Measurements from ENCODE around the gene LRMDA.

The LRMDA gene

DNA sequence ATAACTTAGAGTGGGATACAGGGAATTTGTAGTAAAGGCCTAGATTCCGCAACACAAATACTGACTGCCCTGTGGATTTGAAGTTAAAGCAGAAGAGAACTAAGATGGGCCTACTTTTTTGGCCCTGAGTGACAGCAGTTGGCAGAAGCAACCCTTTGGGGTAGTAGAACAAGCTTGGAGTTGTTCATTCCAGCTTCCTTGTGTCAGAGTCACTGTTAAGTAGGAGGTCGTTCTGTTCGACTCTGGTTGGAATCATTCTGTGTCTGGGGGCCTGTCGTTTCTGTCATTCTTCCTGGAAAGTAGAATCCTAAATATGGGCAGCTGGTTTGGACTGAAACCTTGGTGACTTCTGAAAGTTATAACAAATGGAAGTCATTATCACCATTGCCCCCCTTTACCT is 865.9 kb downstream of the LRMDA start:
- Histone ChIP-seq H2AFZ (ENCODE audit: low read depth, low read length) (no peak overlapping the region), H3K9ac (ENCODE audit: low read length) (no peak overlapping the region), H3K4me1 (ENCODE audit: low read length) (no peaks in the 10 kb centered on the region), H3K4me2 (ENCODE audit: low read length) (no peak overlapping the region), H3K4me3 (ENCODE audit: low read length) (no peak overlapping the region), H4K20me1 (ENCODE audit: insufficient read depth, low read length) (no peaks in the 10 kb centered on the region), H3K27me3 (ENCODE audit: low read depth, low read length) (no peaks in the 10 kb centered on the region), H3K27ac (ENCODE audit: low read length) (no peak overlapping the region), H3K79me2 (ENCODE audit: low read length) (no peaks in the 10 kb centered on the region), H3K36me3 (replicated peaks; ENCODE audit: low read depth, low read length) (no peaks in the 10 kb centered on the region), H3K9me3 (ENCODE audit: insufficient read depth, low read length) (no peaks in the 10 kb centered on the region)
- no peak for TF ChIP-seq EZH2phosphoT487 (IDR thresholded peaks at IDR 0.05; ENCODE audit: low read depth)
- TF ChIP-seq, protein P1, sequence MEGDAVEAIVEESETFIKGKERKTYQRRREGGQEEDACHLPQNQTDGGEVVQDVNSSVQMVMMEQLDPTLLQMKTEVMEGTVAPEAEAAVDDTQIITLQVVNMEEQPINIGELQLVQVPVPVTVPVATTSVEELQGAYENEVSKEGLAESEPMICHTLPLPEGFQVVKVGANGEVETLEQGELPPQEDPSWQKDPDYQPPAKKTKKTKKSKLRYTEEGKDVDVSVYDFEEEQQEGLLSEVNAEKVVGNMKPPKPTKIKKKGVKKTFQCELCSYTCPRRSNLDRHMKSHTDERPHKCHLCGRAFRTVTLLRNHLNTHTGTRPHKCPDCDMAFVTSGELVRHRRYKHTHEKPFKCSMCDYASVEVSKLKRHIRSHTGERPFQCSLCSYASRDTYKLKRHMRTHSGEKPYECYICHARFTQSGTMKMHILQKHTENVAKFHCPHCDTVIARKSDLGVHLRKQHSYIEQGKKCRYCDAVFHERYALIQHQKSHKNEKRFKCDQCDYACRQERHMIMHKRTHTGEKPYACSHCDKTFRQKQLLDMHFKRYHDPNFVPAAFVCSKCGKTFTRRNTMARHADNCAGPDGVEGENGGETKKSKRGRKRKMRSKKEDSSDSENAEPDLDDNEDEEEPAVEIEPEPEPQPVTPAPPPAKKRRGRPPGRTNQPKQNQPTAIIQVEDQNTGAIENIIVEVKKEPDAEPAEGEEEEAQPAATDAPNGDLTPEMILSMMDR (IDR thresholded peaks at IDR 0.05; ENCODE audit: low read depth, low read length): no peak

DNA sequence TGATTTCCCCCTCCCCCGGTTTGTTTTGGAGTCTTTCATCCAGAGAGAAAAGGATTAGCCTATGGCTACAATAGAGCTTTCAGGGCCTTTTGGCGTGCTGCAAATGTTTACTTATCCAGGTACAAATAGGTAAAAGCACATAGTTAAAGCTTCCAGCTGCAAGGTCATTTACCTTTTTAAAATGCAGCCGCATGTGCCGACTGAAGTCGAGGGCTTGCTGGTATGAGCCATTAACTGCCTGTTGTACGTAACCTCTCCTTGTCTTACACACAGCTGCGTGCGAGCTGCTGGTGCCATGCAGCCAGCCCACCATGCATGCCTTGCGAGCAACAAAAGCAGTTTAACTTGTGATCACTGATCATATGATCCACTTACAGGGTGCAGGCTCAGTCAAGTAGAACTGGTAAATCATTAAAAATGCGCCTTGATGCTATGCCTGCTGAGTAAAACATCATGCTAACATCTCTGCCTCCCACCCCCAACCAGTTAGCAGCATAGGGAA is 866.4 kb downstream of the LRMDA start:
- Histone ChIP-seq H3K27ac (ENCODE audit: low read length) (no peak overlapping the region), H3K79me2 (ENCODE audit: low read length) (no peaks in the 10 kb centered on the region), H3K4me2 (ENCODE audit: low read length) (no peak overlapping the region), H3K4me3 (ENCODE audit: low read length) (no peak overlapping the region), H4K20me1 (ENCODE audit: insufficient read depth, low read length) (no peaks in the 10 kb centered on the region), H3K9me3 (ENCODE audit: insufficient read depth, low read length) (no peaks in the 10 kb centered on the region), H3K9ac (ENCODE audit: low read length) (no peak overlapping the region), H3K36me3 (replicated peaks; ENCODE audit: low read depth, low read length) (no peaks in the 10 kb centered on the region), H2AFZ (ENCODE audit: low read depth, low read length) (no peak overlapping the region), H3K4me1 (ENCODE audit: low read length) (no peaks in the 10 kb centered on the region), H3K27me3 (ENCODE audit: low read depth, low read length) (no peaks in the 10 kb centered on the region; the same call in 1 of the 2 replicates)
- TF ChIP-seq, protein P1 (IDR thresholded peaks at IDR 0.05; ENCODE audit: low read depth, low read length): no peak
- no peak for TF ChIP-seq EZH2phosphoT487 (IDR thresholded peaks at IDR 0.05; ENCODE audit: low read depth)

DNA sequence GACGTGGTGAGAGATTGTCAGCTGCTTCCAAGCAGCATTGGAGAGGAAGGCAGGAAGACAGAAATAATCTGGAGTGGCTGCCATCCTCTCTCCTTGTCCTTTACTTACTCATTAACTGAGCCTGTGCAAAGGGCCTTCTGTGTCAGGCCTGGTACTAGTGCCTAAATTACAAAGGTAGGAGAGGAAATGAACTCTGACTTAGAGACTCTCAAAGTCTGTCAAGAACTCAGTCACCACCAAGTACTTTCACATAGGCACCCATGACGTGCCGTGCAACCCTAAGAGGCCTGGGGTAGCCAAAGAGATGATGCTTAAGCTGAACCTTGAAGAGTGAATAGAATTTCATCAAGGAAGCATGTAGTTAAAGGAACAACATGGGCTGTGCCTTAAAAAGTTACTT is 866.9 kb downstream of the LRMDA start:
- Histone ChIP-seq H3K36me3 (replicated peaks; ENCODE audit: low read depth, low read length) (no peaks in the 10 kb centered on the region), H3K27ac (ENCODE audit: low read length) (no peak overlapping the region), H3K4me3 (ENCODE audit: low read length) (no peak overlapping the region), H3K9ac (ENCODE audit: low read length) (no peak overlapping the region), H3K9me3 (ENCODE audit: insufficient read depth, low read length) (no peaks in the 10 kb centered on the region), H3K4me1 (ENCODE audit: low read length) (no peaks in the 10 kb centered on the region), H2AFZ (ENCODE audit: low read depth, low read length) (no peak overlapping the region), H3K4me2 (ENCODE audit: low read length) (no peak overlapping the region), H3K79me2 (ENCODE audit: low read length) (no peaks in the 10 kb centered on the region), H3K27me3 (ENCODE audit: low read depth, low read length) (no peaks in the 10 kb centered on the region; the same call in 1 of the 2 replicates), H4K20me1 (ENCODE audit: insufficient read depth, low read length) (no peaks in the 10 kb centered on the region)
- no peak for TF ChIP-seq EZH2phosphoT487 (IDR thresholded peaks at IDR 0.05; ENCODE audit: low read depth)
- TF ChIP-seq, protein P1 (IDR thresholded peaks at IDR 0.05; ENCODE audit: low read depth, low read length): no peak

DNA sequence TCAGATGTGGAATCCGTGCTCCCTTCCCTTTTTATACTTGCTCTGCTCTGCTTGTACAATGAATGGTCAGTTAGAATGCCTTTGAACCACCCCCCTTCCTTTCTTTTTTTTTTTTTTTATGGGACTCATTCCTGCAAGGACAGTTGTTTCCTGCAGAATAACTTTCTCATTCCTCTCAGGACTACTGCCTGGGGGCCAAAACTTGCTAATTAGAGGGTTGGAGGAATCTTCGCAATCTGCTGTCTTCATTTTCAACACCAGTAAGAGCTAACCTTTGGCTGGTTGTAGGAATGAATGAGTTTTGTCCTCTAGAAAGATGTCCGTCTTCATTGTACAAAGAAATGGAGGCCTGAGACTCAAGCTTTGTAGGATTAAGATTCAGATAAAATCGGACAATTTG is 868.1 kb downstream of the LRMDA start:
- Histone ChIP-seq H3K27me3 (ENCODE audit: low read depth, low read length) (no peaks in the 10 kb centered on the region; the same call in 1 of the 2 replicates), H3K9me3 (ENCODE audit: insufficient read depth, low read length) (no peaks in the 10 kb centered on the region), H3K9ac (ENCODE audit: low read length) (no peak overlapping the region), H3K4me1 (ENCODE audit: low read length) (no peaks in the 10 kb centered on the region), H3K27ac (ENCODE audit: low read length) (no peak overlapping the region), H4K20me1 (ENCODE audit: insufficient read depth, low read length) (no peaks in the 10 kb centered on the region), H3K4me3 (ENCODE audit: low read length) (no peak overlapping the region), H3K36me3 (replicated peaks; ENCODE audit: low read depth, low read length) (no peaks in the 10 kb centered on the region), H3K79me2 (ENCODE audit: low read length) (no peaks in the 10 kb centered on the region), H3K4me2 (ENCODE audit: low read length) (no peak overlapping the region), H2AFZ (ENCODE audit: low read depth, low read length) (no peak overlapping the region)
- TF ChIP-seq, protein P1 (IDR thresholded peaks at IDR 0.05; ENCODE audit: low read depth, low read length): no peak
- no peak for TF ChIP-seq EZH2phosphoT487 (IDR thresholded peaks at IDR 0.05; ENCODE audit: low read depth)

Data from OCI-LY3 (cell line).